Endodermal cell (in vitro differentiated cells): ENCODE results near the gene LIPC. TPM values are rescaled to one million over a fixed set of nuclear protein-coding genes. Genes with fewer than 3 reads are reported as not detected.

ENCODE experiments used
- DNase-seq: peaks from one replicate; pipeline ENCODE4 v3.0.0-alpha.2; 2017
- H3K27ac ChIP-seq: 2 replicates; pipeline ENCODE4 v1.5.1; 2013; ENCODE audit warnings: mild to moderate bottlenecking, low read depth, low read length, moderate library complexity
- H3K27me3 ChIP-seq: 2 replicates; pipeline ENCODE4 v1.6.1; 2013; ENCODE audit warnings: mild to moderate bottlenecking, low read length, moderate library complexity; ENCODE audit not compliant: insufficient read depth, control insufficient read depth, poor library complexity, severe bottlenecking
- H3K36me3 ChIP-seq: 2 replicates; pipeline ENCODE4 v1.7.0; 2013; ENCODE audit warnings: mild to moderate bottlenecking, low read length, moderate library complexity; ENCODE audit not compliant: control insufficient read depth, insufficient read depth
- H3K4me1 ChIP-seq: one replicate; pipeline ENCODE4 v1.7.0; 2013; ENCODE audit warnings: low read length; ENCODE audit not compliant: control insufficient read depth, insufficient read depth
- H3K4me3 ChIP-seq: 2 replicates; pipeline ENCODE4 v1.5.1; 2013; ENCODE audit warnings: mild to moderate bottlenecking, low read length, moderate library complexity
- H3K9ac ChIP-seq: 2 replicates; pipeline ENCODE4 v1.6.1; 2013; ENCODE audit warnings: mild to moderate bottlenecking, low read length, moderate library complexity; ENCODE audit not compliant: poor library complexity, severe bottlenecking; ENCODE audit errors: extremely low read depth
- H3K9me3 ChIP-seq: 2 replicates; pipeline ENCODE4 v1.6.1; 2013; ENCODE audit warnings: mild to moderate bottlenecking, low read length, moderate library complexity; ENCODE audit not compliant: control insufficient read depth
- H3K27ac Mint-ChIP-seq: 2 replicates; pipeline ENCODE4 v1.8.0; 2020; ENCODE audit warnings: mixed read lengths
- H3K27me3 Mint-ChIP-seq: 2 replicates; pipeline ENCODE4 v1.8.0; 2021; ENCODE audit warnings: mild to moderate bottlenecking, mixed read lengths; ENCODE audit not compliant: insufficient read depth
- H3K36me3 Mint-ChIP-seq: 2 replicates; pipeline ENCODE4 v1.8.0; 2020; ENCODE audit warnings: low read depth, mixed read lengths
- H3K4me1 Mint-ChIP-seq: 2 replicates; pipeline ENCODE4 v1.8.0; 2020; ENCODE audit warnings: mixed read lengths
- H3K4me3 Mint-ChIP-seq: 2 replicates; pipeline ENCODE4 v1.8.0; 2020; ENCODE audit warnings: mild to moderate bottlenecking, moderate library complexity, mixed read lengths
- H3K9me3 Mint-ChIP-seq: 2 replicates; pipeline ENCODE4 v1.8.0; 2020; ENCODE audit warnings: mild to moderate bottlenecking, mixed read lengths
- CTCF ChIP-seq: fragments of 200-600 bp; sonication (generic); conservative IDR thresholded peaks from 2 replicates; pipeline ENCODE4 v1.5.0; 2021; ENCODE audit warnings: antibody characterized with exemption, mild to moderate bottlenecking
- WGBS, 2 experiments: methylation state at CpG; one replicate each; pipeline versions ENCODE4 v1.1.5 to v1.1.7; 2013; ENCODE audit warnings: missing lambda C conversion rate in 2 of 2, mixed read lengths in 1 of 2; ENCODE audit not compliant: insufficient coverage in 1 of 2, insufficient read length in 1 of 2; 5-methylcytosine and 5-hydroxymethylcytosine counted together
- total RNA-seq, 2 donors: library from RNA; stranded (reverse); fragmentation: NEBNext Ultra II Directional in 1 of 2; extraction: Animal tissue kit (Norgen Biotek cat#: 25700) in 1 of 2; gene quantifications; 2 replicates in 1 of 2; 3 replicates in 1 of 2; pipeline ENCODE4 v1.2.1, GENCODE V29; 2021

LIPC gene
- total RNA-seq, 2 donors from 2014 or later: not detected

DNA sequence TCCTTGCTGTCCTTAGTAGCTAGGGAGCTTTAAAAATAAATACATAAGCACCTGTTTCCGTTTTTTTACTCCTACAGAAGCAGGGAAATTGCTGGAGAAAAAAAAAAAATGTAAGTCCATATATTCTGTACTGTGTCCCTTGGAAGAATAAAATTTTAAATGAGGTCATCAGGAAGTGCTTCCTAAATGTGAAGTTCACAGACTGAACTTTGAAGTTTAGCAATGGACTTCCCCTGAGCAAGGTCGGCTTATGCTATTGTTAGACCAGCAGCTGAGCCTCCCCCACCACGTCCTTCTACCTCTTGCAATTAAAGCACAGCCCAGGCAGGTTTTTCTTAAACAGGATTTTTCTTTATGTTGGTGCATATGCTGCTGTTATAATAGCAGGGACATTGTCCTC, 26.3 kb downstream of the LIPC start:
- Histone ChIP-seq H3K9me3 (no peaks in the 10 kb centered on the region), H3K4me3 (no peak overlapping the region), H3K36me3 (no peaks in the 10 kb centered on the region), H3K27me3 (no peaks in the 10 kb centered on the region), H3K9ac (no peak overlapping the region), H3K4me1 (peaks cover 9% of the 10 kb centered on the region), H3K27ac (no peak overlapping the region)
- Mint-ChIP-seq H3K27me3 (no peaks in the 10 kb centered on the region), H3K4me1 (peaks cover 28% of the 10 kb centered on the region), H3K27ac (no peak overlapping the region), H3K4me3 (no peak overlapping the region), H3K36me3 (no peaks in the 10 kb centered on the region), H3K9me3 (no peaks in the 10 kb centered on the region)
- no peak for TF ChIP-seq CTCF
- no peak for DNase-seq
- 70 to 91% methylated on average over 2 to 3 of the region's 3 CpGs for WGBS, 2 experiments

DNA sequence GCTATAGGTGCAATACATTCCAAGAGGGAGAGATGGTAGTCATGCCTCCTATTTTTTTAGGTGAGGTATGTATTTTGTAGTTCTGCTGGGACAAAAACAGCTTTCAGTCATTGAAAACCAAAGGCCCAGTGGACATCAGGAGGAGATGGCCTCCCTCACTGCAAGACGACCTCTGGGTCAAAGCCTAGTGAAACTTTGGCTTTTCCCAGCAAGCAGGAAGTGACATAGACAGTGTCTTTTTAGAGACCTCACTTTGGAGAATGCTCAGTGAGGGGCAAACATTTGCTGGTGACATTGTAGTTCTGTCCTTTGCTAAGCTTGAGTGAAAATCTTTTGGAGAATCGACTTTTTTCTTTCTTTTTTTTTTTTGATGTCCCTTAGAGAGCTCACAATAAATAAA, 27.3 kb downstream of the LIPC start:
- no peak for DNase-seq
- no peaks in the 10 kb centered on the region for H3K9me3 ChIP-seq
- H3K4me1 Mint-ChIP-seq: peaks cover 32% of the 10 kb centered on the region
- no peak overlapping the region for H3K4me3 ChIP-seq
- H3K36me3 Mint-ChIP-seq: no peaks in the 10 kb centered on the region
- WGBS, 2 experiments: 82 to 91% methylated on average over 1 to 2 of the region's 2 CpGs
- no peak overlapping the region for H3K27ac ChIP-seq
- no peak overlapping the region for H3K9ac ChIP-seq
- peaks cover 9% of the 10 kb centered on the region for H3K4me1 ChIP-seq
- no peak overlapping the region for H3K27ac Mint-ChIP-seq
- no peaks in the 10 kb centered on the region for H3K9me3 Mint-ChIP-seq
- H3K27me3 ChIP-seq: no peaks in the 10 kb centered on the region
- no peak for TF ChIP-seq CTCF
- H3K4me3 Mint-ChIP-seq: no peak overlapping the region
- H3K36me3 ChIP-seq: no peaks in the 10 kb centered on the region
- no peaks in the 10 kb centered on the region for H3K27me3 Mint-ChIP-seq

GRCh38 chr15:58459560-58459959, 27.8 kb downstream of the LIPC start:
- H3K9ac ChIP-seq: no peak overlapping the region
- no peaks in the 10 kb centered on the region for H3K9me3 ChIP-seq
- H3K4me3 Mint-ChIP-seq: no peak overlapping the region
- no peaks in the 10 kb centered on the region for H3K36me3 ChIP-seq
- H3K4me3 ChIP-seq: no peak overlapping the region
- WGBS, 2 experiments: 93 to 98% methylated on average over 8 to 10 of the region's 10 CpGs
- H3K27me3 Mint-ChIP-seq: no peaks in the 10 kb centered on the region
- H3K36me3 Mint-ChIP-seq: no peaks in the 10 kb centered on the region
- peaks cover 6% of the 10 kb centered on the region for H3K4me1 ChIP-seq
- TF ChIP-seq CTCF: no peak
- peaks cover 30% of the 10 kb centered on the region for H3K4me1 Mint-ChIP-seq
- no peaks in the 10 kb centered on the region for H3K27me3 ChIP-seq
- H3K27ac ChIP-seq: no peak overlapping the region
- no peak for DNase-seq
- H3K9me3 Mint-ChIP-seq: no peaks in the 10 kb centered on the region
- no peak overlapping the region for H3K27ac Mint-ChIP-seq
